Epithelial cell of esophagus (primary cell): ENCODE measurements around the gene COX8C.
A peak's percentile ranks its signal among the peaks of the same experiment; 100 is the strongest.
"Not testable (repeated sequence)": the region's sequence is repeated elsewhere in the genome, so short reads cannot be mapped to it uniquely, and the experiment has no call there.

Source experiments
- DNase-seq: peaks from one replicate; pipeline ENCODE4 v3.0.0; 2010; ENCODE audit warnings: low read depth
- H3K4me3 ChIP-seq: 2 replicates; pipeline ENCODE4 v1.5.1; 2011; ENCODE audit warnings: mild to moderate bottlenecking, low read length, control low read depth
- TF ChIP-seq, protein P1 (sequence below): IDR thresholded peaks from 2 replicates; pipeline ENCODE4 v1.5.1; 2011; ENCODE audit warnings: low read depth, mild to moderate bottlenecking, low read length, control low read depth, inconsistent platforms; ENCODE audit not compliant: insufficient read depth; ENCODE audit errors: missing control alignments

The COX8C gene

DNA sequence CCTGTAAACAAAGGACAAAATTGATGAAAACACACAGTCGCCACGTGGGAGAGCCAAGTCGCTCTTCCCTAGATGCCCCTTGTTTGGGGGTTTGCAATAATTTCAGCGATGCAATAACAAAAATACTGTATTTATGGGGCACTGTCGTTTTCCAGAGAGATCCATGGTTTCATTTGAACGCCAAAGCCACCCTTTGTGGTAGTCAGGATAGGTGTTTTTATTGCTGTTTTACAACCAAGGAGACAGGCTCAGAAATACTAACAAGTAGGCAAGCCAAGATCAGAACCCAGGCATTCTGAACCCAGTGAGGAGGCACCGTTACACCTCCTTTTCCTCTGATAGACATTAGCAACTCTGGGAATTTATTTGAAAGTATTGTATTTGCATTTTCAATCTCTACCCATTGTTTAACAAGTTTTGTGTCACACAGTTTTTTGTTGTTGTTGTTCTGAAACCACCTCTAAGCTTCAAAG is 13.3 kb upstream of the COX8C start:
- DNase-seq = no peak
- peak overlapping the region; percentile 80 for H3K4me3 ChIP-seq
- TF ChIP-seq, protein P1, sequence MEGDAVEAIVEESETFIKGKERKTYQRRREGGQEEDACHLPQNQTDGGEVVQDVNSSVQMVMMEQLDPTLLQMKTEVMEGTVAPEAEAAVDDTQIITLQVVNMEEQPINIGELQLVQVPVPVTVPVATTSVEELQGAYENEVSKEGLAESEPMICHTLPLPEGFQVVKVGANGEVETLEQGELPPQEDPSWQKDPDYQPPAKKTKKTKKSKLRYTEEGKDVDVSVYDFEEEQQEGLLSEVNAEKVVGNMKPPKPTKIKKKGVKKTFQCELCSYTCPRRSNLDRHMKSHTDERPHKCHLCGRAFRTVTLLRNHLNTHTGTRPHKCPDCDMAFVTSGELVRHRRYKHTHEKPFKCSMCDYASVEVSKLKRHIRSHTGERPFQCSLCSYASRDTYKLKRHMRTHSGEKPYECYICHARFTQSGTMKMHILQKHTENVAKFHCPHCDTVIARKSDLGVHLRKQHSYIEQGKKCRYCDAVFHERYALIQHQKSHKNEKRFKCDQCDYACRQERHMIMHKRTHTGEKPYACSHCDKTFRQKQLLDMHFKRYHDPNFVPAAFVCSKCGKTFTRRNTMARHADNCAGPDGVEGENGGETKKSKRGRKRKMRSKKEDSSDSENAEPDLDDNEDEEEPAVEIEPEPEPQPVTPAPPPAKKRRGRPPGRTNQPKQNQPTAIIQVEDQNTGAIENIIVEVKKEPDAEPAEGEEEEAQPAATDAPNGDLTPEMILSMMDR = no peak

DNA sequence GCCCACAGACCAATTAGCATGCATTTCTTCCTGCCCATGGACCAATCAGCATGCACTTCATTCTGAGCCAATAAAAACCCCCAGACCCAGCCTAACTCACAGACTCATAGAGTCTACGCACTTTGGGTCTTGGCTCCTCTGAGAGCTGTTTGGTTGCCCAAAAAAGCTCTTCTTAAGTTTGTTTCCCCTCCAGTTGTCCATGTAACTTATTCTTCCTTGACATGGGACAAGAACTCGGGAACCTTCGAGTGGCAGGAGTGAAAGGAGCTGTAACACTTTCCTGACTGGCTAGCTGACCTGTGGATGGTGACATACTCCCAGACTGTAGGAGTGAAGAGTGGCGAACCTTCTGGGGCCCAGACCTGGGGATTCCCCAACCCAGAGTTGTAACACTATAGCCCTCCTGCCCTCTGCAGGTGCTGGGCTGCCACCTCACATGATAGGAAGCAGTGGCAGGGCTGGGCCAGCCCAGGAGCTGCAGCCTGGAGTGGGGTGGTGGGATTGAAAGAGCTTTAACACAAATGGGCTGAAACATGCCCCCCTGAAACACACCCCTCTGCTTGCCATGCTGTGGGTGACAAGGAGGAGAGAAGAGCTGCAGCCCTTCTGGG is 9.7 kb upstream of the COX8C start:
- no peak overlapping the region for H3K4me3 ChIP-seq
- TF ChIP-seq, protein P1 = no peak
- DNase-seq = no peak

DNA sequence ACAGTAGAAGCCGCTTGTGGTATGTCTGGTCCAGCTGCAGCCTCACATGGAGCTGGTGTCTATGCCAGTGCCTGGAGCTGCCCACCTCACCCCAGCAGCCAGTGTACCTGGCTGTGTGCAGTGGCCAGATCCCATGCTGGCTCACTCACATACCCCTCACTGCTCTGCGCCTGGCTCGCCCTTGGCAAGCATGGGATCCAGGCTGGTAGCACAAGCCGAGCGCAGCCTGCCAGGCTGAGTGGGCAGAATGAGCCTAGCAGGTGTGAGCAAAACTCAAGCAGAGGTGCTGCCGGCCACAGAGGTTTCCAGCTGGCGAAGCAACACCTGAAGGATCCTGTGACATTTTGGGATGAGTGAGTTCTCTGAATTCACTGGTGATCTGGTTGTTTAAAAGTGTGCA is 9.1 kb upstream of the COX8C start:
- no peak for DNase-seq

DNA sequence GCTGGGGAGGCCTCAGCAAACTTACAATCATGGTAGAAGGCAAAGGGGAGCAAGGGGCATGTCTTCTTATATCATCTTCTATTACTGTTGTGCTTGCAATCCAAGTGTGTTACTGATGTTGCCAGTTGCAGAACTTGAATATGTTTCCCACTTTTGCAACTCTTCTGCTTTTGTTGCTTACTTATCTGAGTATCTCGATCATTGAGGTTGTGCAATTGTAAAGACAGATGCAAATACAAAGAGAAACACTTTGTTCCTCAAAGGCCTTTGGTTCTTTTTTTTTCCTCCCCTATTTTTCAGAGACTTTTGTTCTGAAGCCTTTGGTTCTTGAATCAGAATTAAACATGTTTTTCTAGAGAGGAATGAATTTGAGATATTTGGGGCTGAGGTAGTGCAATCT is 3.7 kb upstream of the COX8C start:
- H3K4me3 ChIP-seq = no peak overlapping the region
- DNase-seq = no peak
- TF ChIP-seq, protein P1 = no peak

More for the DNA sequence above, 9.1 kb upstream of the COX8C start:
- TF ChIP-seq, protein P1 = no peak
- H3K4me3 ChIP-seq = no peak overlapping the region

DNA sequence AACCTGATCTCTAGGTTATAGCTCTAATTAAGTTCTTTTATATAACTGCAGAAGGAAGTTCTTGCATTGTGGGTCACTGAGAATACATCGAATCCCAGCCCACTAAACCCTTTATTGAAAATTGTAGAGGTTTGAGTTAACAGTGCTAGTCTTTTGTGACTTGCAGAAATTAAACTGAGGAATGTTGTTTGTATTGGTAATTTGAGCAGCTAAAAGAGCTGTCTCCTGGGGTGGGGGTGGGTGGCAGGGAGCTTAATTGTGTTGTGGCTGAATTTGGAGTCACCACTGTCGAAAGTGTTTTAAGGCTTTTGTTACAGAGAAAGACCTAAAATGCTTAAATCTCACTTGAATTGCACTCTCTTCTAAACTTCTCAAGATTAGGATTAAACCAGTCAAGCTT is 3.2 kb upstream of the COX8C start:
- H3K4me3 ChIP-seq = no peak overlapping the region
- TF ChIP-seq, protein P1 = no peak
- no peak for DNase-seq

DNA sequence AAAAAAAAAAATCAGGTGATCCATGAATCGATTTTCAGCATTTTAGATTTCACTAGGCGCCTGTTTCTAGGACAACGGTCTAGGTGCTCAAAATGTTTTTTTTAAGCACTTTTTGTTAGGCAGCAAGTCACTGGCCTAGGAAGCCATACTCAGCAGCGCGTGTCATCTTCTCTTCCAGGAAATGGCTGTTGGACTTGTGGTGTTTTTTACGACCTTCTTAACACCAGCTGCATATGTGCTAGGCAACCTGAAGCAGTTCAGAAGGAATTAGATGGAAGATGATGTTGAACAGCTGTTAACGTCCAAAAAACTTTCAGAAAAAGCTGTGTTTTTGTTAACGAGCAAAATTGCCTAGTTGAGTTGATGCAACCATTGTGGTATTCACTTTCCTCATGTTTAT is 868 bp downstream of the COX8C start:
- no peak for DNase-seq
- H3K4me3 ChIP-seq = no peak overlapping the region
- TF ChIP-seq, protein P1 = no peak

DNA sequence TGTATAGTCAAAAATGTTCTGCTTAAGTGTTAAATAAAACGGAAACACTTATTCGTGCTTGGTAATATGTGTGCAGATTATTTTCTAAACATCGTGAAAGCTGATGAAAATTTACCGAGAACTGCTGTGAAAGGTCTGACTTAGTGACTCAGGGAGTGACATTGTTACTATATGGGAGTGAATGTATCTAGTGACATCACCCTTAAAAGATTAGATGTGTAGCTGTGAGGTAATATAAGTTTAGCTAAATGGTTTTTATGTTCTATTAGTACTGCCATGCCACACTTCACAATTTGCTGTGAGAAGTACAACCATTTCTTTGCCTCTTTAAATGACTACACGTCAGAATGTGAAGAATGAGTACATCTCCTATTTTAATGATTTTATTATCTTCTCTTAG is 1.3 kb downstream of the COX8C start:
- TF ChIP-seq, protein P1 = no peak
- no peak overlapping the region for H3K4me3 ChIP-seq
- DNase-seq = no peak

DNA sequence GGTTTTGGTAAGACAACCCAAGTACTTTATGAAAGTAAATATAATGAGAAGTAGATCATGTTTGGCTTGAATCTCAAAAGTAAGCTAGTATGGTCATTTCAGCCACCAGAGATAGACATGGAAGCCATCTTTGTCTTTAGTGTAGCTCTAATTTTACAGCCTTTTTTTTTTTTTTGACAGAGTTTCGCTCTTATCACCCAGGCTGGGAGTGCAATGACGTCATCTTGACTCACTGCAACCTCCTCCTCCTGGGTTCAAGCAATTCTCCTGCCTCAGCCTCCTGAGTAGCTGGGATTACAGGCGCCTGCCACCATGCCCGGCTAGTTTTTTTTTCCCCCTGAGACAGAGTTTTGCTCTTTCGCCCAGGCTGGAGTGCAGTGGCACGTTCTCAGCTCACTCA is 7.9 kb downstream of the COX8C start:
- H3K4me3 ChIP-seq, DNase-seq: not testable (repeated sequence)
